Stimulated activated CD4-positive, alpha-beta T cell treated with anti-CD3 and anti-CD28 coated beads, TNF-alpha, amount 100 ng/mL, for 1 hour (primary cell): ENCODE data around the gene LAMB1.

Experiments
- DNase-seq, 3 donors: peaks; one replicate each; pipeline ENCODE4 v3.0.0-alpha.2; 2020; ENCODE audit warnings: low read depth in 3 of 3, low spot score in 1 of 3

LAMB1 gene

DNA sequence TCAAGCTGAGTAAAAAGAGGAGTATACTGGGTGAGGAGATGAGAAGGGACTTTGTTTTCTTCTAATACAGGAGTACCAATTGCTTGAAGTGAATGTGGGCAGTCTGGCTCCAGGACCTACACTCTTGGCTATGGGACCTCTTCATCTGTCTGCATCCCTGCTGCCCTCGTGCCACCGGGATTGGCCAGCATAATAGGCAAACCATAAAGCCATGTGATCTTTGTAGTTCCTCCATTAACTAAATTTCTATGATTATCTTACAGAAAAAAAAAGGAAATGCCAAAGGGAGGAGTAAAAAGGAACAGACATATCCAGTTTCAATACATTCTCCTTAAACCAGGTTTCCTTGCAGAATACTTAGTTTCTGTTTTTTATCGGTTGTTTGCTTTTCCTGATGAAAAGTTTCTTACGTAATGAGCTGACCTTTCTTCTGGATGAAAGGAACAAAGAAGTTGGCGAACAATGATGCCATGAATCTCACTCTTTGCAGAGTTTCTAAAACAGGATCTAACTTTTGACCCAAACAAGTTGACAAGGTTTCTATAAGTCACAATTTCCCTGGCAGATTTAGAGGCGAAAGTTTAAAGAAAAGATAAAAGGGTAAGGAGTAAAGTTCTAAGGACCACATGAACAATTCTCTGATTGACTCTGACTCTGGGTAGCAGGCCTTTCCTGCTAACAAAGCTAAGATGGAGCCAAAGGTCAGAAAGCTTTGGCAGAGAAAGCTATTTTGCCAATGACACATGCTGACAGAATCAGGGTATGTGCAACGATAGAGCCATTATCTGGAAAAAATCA, 54.1 kb downstream of the LAMB1 start:
- no peak for DNase-seq

GRCh38 chr7:107946881-107947280, 56.1 kb downstream of the LAMB1 start:
- DNase-seq: no peak

GRCh38 chr7:107946451-107946850, 56.5 kb downstream of the LAMB1 start:
- no peak for DNase-seq

DNA sequence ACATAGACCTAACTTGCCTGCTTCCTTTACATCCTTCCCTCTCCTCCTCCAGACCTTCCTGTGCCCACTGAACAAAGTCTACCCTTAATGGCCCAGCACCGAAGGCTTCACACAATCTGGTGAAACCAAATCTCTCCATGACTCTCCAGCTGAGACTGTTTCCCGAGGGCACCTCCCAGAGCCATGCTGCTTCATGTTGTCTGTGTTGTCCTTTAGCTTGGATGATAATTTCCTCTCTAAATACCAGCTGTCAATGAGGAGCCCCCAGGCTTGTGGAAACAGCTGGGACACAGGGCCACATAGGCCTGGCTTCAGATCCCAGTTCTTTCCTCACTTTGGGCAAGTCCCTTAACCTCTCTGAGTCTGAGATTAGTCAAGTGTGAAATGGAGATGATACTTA, 57.6 kb downstream of the LAMB1 start:
- no peak for DNase-seq

DNA sequence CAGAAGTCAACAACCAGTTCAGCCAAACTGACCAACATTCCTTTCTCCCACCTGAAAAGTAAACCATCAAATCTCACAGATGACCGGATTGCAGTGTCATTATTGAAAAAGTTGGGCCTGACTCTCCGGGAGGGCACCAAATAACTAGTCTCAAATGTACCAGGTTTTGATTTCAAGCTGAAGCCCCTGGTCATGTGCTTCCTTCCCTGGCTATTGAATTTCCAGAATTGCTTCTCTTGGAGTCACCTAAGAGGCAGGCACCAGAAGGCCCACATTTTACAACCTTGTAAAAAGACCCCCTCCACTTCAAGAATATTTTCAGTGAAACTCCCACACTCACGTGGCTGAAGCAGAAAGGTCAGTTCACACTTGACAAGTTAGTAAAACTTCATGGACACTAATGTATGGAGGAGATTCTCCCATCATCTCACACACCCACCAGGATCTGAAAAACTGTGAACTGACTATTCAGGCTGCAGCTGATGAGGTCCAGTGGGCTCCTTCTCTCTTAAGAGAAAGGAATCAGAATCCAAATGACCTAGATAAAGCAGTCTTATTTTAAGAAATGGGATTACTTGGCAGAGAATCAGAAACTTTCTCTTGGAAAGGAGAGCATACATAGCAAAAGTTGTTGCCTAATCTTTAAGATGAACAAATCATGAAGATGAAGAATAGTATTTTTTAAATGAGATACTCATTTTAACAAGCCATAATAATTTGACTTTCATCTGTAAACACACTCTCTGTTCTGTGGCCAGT, 58.4 kb downstream of the LAMB1 start:
- no peak for DNase-seq

DNA sequence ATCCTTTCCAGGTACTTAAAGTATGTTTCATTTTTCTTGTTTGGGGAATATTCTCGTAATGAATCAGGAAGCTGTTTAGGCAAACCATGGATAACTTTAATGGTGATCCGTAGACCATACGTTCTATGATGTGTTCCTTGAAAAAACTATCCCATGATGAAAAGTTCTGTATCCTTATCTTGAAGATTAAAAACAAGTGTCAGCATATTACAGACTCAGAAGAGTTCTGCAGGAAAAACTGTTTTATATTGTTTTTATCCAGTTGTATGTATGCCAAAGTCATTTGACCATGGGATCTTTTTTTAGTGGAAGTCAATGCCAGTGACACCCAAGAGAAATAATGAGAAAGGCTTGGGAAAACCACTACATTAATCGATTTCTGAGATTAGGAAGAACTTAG, 59.9 kb downstream of the LAMB1 start:
- DNase-seq: no peak

DNA sequence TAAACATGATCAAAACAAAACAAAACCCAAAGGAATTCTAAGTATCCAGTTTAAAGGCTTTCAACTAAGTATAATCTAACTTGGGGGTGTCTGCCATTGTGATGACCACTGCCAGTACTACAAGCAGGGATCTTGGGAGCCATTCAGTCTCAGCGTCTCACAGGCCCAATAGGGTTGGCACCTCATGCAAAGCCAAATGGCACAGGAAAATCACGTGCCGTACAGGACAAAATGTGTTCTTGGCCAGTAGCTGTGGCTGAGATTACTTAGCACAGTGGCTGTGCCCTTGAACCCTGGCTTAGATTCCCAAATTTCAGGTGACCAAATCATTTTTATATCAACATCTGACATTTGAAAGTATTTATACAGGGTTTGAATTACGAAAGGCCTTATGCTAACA, 62.0 kb downstream of the LAMB1 start:
- no peak for DNase-seq

DNA sequence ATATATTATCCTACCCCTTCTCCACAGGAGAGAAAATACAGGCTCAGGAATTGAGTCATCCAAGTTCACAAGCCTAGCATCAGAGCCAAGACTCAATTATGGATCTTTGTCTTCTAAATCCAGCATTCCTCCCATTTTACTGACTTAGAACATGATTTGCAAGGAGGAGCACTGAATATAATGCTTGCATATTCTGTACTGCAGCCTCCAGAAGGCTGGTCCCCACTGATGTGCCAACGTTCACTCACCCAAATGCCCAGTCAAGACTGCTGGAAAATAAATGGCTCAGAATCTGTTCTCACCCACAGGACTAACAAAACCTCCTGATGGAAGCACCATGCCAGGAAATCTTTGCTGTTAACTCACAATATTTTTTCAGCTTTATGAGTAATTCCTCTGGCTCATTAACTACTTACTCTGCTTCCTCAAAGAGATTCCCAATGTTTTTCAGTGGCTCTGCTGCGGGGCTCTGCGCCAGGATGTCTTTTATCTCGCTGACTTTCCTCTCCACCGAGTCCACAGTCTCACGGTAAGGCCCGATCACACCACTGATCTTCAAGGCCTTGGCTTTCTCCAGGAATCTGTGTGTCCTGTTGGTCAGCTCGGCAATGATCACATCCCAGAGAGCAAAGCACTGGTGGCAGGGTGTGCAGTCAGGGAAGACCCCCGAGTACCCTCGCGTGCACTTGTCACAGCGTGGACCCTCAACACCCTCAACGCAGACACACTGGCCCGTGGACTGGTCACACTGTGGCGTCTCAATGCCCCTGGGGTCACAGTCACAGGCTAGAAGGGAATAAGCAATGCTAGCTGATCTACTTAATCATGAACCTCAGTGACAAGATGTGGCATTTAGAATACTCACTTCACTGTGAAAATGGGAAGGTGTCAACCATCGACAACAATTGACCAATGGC, 63.1 kb downstream of the LAMB1 start:
- no peak for DNase-seq

GRCh38 chr7:107938456-107939250, 64.3 kb downstream of the LAMB1 start:
- no peak for DNase-seq

DNA sequence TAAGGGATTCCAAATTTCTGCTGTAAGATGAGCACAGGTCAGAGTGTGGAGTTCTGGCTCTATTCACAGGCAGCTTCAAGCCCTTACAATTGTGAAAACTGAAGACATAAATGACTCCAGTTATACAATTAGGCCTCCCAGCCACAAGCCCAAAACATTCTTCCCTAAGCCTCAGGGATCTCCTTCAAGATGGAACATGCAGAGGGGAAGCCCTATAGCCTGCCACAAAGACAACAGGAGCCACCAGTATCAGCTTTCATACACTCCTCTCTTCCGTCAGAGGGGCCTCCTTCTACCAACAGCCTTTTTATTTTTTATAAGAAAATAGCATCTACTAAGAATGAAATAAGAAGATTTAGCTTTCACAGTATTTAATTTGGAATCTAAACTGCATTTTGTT, 65.4 kb downstream of the LAMB1 start:
- DNase-seq: no peak

DNA sequence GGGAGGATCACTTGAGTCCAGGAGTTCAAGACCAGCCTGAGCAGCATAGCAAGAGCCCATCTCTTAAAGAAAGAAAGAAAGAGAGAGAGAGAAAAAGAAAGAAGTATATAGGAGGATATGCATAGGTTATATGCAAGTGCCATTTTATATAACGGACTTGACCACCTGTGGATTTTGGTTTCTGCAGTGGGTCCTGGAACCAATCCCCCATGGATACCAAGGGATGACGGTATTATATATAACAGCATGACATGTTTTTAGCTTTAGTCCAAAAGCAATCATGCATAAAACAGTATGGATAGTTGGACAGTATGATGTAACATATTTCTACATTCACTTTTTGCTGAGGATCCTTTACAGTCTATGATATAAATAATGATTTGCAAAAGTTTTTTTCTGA, 66.6 kb downstream of the LAMB1 start:
- no peak for DNase-seq

- no peak for DNase-seq
These were observed 67.8 kb downstream of the LAMB1 start for GRCh38 chr7:107934991-107935770.

- no peak for DNase-seq
These were observed 69.5 kb downstream of the LAMB1 start for GRCh38 chr7:107933386-107934013.

DNA sequence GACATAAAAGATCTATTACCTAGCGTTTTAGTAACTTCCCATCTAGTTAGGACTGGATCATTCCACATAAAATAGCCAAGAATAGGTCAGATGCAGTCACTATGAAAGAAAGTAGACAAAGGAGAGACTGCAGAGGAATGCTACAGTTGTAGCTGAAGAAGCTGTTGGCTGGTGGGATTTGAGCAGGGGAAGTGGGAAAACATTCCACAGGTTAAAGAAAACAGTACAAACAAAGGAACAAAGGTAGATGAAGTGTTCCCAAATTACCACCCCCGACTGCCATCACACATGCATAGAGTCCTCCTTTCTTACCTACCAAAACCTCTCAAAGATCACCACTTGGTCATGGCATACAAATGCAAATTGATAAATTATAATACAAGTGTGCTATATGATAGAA, 70.2 kb downstream of the LAMB1 start:
- DNase-seq: no peak

DNA sequence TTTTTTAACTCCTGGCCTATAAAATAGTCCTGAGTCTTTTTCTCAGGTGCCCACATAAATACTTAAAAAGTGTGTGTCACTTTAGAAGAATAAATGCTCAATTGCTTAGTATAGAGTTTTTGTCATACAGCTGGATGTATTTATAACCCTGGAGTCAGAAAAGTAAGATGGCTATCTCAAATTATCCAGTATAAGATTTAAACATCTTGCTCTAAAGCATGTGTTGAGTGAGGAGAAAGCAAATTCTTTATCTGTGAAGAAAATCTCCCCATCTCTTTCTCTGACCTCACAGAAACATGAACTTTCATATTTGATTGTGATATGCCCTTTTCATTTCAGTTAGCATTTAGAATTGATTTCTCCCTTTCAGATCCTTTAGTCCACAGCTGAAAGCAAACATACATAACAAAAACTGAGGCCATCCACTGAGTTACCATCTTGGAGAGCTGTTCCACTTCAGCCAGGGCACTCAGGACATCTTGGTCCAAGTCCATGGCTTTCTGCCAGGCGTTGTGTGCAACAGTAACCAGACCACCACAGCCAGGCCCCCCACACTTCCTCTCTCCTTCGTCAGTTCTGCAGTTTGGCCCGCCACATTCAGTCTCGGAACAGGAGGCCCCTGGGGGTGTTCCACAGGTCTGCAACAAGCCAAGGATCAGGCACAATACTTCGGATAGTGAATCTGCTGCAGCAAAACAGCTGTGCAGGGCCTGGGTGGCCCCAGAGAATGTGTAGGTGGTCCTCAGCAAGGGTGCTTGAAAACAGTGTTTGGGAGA, 71.0 kb downstream of the LAMB1 start:
- no peak for DNase-seq

GRCh38 chr7:107926481-107926880, 76.5 kb downstream of the LAMB1 start:
- DNase-seq: no peak

- no peak for DNase-seq
These were observed 78.0 kb downstream of the LAMB1 start for GRCh38 chr7:107924841-107925504.

DNA sequence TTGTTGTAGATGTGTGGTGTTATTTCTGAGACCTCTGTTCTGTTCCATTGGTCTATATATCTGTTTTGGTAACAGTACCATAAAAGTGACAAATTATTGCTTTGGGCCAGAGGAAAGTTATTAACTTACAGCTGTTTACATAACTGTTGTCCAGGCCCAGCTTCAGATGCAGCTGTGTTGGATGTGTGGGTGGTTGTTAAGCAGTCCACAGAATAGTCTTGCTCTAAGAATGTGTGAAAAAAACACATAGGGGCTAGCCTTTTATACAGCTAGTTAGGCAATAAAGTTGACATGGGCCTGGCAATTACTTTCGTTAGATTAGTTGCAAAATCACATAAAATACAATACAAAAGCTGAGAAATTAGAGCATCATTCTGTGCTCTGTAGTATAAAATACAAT, 80.1 kb downstream of the LAMB1 start:
- no peak for DNase-seq
